Gastroesophageal sphincter (tissue), 4 donors: ENCODE results near the gene MISP. TPM values are rescaled to one million over a fixed set of nuclear protein-coding genes. Genes with fewer than 3 reads are reported as not detected.
A peak's percentile ranks its signal among the peaks of the same experiment; 100 is the strongest.

Source experiments
- ATAC-seq: fragments of 150-250 bp; one replicate; pipeline ENCODE4 v1.9.1; 2016; ENCODE audit warnings: mild to moderate bottlenecking, moderate library complexity
- H3K27ac ChIP-seq, 4 donors: fragments of 200-600 bp; sonication (generic) in 3 of 4; 1 replicate in 3 of 4; 2 replicates in 1 of 4; pipeline ENCODE4 v1.5.1; 2016 to 2019
- H3K27me3 ChIP-seq: fragments of 200-600 bp; sonication (generic); one replicate; pipeline ENCODE4 v1.5.1; 2019
- H3K36me3 ChIP-seq, 2 donors: fragments of 200-600 bp; sonication (generic); one replicate each; pipeline ENCODE4 v1.5.1; 2019; ENCODE audit warnings: control low read depth in 1 of 2
- H3K4me1 ChIP-seq, 3 donors: fragments of 200-600 bp; sonication (generic); 1 replicate in 2 of 3; 2 replicates in 1 of 3; pipeline ENCODE4 v1.5.1; 2016 to 2019; ENCODE audit warnings: control low read depth in 2 of 3
- H3K4me3 ChIP-seq, 2 donors: fragments of 200-600 bp; sonication (generic); one replicate each; pipeline ENCODE4 v1.5.1; 2019; ENCODE audit warnings: mild to moderate bottlenecking in 1 of 2, moderate library complexity in 1 of 2
- H3K9me3 ChIP-seq, 3 donors: fragments of 200-600 bp; sonication (generic); one replicate each; pipeline ENCODE4 v1.5.1; 2017 to 2019; ENCODE audit warnings: control low read depth in 2 of 3
- EP300 ChIP-seq: sonication (generic); formaldehyde crosslinking; IDR thresholded peaks from one replicate; pipeline ENCODE4 v1.6.1; 2017; ENCODE audit warnings: antibody characterized with exemption, mild to moderate bottlenecking
- POLR2A ChIP-seq, 2 donors: fragments of 450-650 bp; IDR thresholded peaks; one replicate each; pipeline ENCODE4 v1.6.1; 2017; ENCODE audit warnings: antibody characterized with exemption in 2 of 2, mild to moderate bottlenecking in 2 of 2, moderate library complexity in 1 of 2
- POLR2AphosphoS5 ChIP-seq: sonication (generic); formaldehyde crosslinking; IDR thresholded peaks from one replicate; pipeline ENCODE4 v1.6.1; 2017; ENCODE audit warnings: antibody characterized with exemption
- WGBS, 2 donors: methylation state at CpG; one replicate each; pipeline ENCODE4 v1.1.5; 2018; ENCODE audit warnings: low coverage in 1 of 2; 5-methylcytosine and 5-hydroxymethylcytosine counted together
- total RNA-seq, 4 donors: library from RNA; depleted of rRNA; stranded (reverse); fragments of >200 nt; gene quantifications; one replicate each; pipeline ENCODE4 v1.1.0, GENCODE V29; 2016
- TF ChIP-seq, protein P1 (sequence below), 4 experiments: fragments of 200-600 bp in 2 of 4; fragments of 450-650 bp in 2 of 4; sonication (generic) in 1 of 4; IDR thresholded peaks; one replicate each; pipeline ENCODE4 v1.5.1; 2017 to 2019; ENCODE audit warnings: antibody characterized with exemption in 4 of 4, mild to moderate bottlenecking in 2 of 4, moderate library complexity in 2 of 4

Gene MISP
- total RNA-seq, 4 donors from 2014 or later, result 0.52 TPM; not detected in 3

DNA sequence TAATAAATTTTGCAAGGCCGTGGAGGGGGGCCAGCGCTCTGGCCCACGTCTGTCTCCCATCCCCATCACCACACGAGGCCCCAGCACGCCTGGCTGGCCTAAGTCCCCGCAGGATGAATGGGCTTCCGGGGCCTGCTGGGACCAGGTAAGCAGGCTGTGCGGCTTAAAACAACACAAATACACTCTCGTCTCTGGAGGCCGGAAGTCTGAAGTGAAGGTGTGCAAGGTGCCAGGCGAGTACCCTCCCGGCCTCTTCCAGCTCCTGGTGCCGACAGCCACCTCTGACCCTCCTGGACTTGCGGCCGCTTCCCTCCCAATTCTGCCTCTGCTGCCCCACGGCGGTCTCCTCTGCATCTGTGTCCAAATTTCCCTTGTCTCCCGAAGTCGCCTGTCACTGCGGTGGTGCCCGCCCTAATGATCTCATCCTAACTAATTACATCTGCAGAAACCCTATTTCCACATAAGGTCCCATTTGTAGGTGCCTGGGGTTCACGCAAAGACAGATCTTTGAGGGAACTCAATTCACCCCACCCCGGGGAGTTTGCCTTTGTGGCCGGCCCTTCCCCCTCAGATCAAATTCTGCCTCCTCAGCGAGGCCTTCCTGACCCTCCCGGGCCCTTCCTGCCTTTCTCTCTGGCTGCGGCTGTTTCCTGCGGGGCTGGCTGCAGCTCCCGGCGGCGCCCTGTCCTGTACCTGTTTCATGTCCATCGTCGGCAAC, 38.2 kb downstream of the MISP start:
- ATAC-seq, result peak; percentile 31

DNA sequence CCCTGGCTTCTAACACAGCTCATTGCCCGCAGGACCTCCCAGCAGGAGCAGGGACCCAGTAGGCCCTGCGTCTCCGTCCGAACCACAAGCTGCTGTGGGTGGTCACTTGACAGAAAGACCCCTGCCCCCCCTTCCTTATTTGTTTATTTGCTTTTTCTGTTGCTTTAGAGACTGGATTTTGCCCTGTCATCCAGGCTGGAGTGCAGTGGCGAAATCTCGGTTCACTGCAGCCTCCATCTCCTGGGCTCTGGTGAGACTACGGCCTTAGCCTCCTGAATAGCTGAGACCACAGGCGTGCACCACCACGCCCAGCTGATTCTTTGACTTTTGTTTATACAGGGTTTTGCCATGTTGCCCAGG, 38.8 kb downstream of the MISP start:
- Histone ChIP-seq H3K9me3 (no peaks in the 10 kb centered on the region), H3K27me3 (no peaks in the 10 kb centered on the region), H3K4me1 (peaks cover 0 to 25% (median 4%) of the 10 kb centered on the region in 3 donors), H3K27ac (peak overlapping the region in 3 of 4 donors; percentile 46 to 69 (median 54)), H3K4me3 (no peak overlapping the region), H3K36me3 (no peaks in the 10 kb centered on the region)
- TF ChIP-seq POLR2A (IDR thresholded peaks at IDR 0.05) (no peak), POLR2AphosphoS5 (no peak), EP300 (no peak)
- TF ChIP-seq, protein P1, sequence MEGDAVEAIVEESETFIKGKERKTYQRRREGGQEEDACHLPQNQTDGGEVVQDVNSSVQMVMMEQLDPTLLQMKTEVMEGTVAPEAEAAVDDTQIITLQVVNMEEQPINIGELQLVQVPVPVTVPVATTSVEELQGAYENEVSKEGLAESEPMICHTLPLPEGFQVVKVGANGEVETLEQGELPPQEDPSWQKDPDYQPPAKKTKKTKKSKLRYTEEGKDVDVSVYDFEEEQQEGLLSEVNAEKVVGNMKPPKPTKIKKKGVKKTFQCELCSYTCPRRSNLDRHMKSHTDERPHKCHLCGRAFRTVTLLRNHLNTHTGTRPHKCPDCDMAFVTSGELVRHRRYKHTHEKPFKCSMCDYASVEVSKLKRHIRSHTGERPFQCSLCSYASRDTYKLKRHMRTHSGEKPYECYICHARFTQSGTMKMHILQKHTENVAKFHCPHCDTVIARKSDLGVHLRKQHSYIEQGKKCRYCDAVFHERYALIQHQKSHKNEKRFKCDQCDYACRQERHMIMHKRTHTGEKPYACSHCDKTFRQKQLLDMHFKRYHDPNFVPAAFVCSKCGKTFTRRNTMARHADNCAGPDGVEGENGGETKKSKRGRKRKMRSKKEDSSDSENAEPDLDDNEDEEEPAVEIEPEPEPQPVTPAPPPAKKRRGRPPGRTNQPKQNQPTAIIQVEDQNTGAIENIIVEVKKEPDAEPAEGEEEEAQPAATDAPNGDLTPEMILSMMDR (IDR thresholded peaks at IDR 0.05), result no peak
- ATAC-seq, result no peak
- WGBS, 2 donors, result 88 to 92% methylated on average over 2 to 5 of the region's 9 CpGs

More for the DNA sequence above, 38.2 kb downstream of the MISP start:
- H3K27me3 ChIP-seq, result no peaks in the 10 kb centered on the region
- WGBS, 2 donors, result 30 to 48% methylated on average over 2 to 16 of the region's 33 CpGs
- no peak overlapping the region for H3K4me3 ChIP-seq
- H3K27ac ChIP-seq, result peak overlapping the region in 3 of 4 donors; percentile 46 to 69 (median 54)
- TF ChIP-seq, protein P1 (IDR thresholded peaks at IDR 0.05), result no peak
- TF ChIP-seq POLR2A (IDR thresholded peaks at IDR 0.05) (no peak), EP300 (no peak), POLR2AphosphoS5 (no peak)
- no peaks in the 10 kb centered on the region for H3K9me3 ChIP-seq
- H3K36me3 ChIP-seq, result no peaks in the 10 kb centered on the region
- peaks cover 0 to 25% (median 4%) of the 10 kb centered on the region in 3 donors for H3K4me1 ChIP-seq

DNA sequence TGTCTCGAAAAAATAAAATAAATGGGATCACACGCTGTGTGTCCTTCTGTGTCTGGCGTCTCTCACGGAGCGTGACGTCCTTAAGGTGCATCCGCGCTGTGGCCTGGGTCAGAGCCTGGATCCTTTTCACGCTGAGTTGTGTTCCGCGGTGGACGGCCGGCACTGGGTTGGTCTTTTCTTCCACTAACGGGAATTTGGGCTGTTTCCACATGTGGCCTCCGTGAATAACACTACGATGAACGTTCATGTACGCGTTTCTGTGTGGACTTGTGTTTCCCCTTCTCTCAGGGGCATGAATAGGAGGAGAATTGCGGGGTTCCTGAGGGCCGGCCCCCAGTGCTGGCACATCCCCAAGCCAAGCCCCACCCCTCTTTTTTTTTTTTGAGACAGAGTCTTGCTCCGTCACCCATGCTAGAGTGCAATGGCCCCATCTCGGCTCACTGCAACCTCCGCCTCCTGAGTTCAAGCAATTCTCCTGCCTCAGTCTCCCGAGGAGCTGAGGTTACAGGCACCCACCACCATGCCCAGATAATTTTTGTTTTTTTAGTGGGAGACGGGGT, 40.2 kb downstream of the MISP start:
- no peaks in the 10 kb centered on the region for H3K36me3 ChIP-seq
- TF ChIP-seq, protein P1 (IDR thresholded peaks at IDR 0.05), result no peak
- TF ChIP-seq EP300 (no peak), POLR2A (IDR thresholded peaks at IDR 0.05) (no peak), POLR2AphosphoS5 (no peak)
- ATAC-seq, result no peak
- peaks cover 0 to 36% (median 8%) of the 10 kb centered on the region in 3 donors for H3K4me1 ChIP-seq
- H3K9me3 ChIP-seq, result no peaks in the 10 kb centered on the region
- no peaks in the 10 kb centered on the region for H3K27me3 ChIP-seq
- no peak overlapping the region for H3K4me3 ChIP-seq
- 79 to 80% methylated on average over 9 to 23 of the region's 26 CpGs for WGBS, 2 donors
- H3K27ac ChIP-seq, result peak overlapping the region in 2 of 4 donors; percentile 38 to 50

DNA sequence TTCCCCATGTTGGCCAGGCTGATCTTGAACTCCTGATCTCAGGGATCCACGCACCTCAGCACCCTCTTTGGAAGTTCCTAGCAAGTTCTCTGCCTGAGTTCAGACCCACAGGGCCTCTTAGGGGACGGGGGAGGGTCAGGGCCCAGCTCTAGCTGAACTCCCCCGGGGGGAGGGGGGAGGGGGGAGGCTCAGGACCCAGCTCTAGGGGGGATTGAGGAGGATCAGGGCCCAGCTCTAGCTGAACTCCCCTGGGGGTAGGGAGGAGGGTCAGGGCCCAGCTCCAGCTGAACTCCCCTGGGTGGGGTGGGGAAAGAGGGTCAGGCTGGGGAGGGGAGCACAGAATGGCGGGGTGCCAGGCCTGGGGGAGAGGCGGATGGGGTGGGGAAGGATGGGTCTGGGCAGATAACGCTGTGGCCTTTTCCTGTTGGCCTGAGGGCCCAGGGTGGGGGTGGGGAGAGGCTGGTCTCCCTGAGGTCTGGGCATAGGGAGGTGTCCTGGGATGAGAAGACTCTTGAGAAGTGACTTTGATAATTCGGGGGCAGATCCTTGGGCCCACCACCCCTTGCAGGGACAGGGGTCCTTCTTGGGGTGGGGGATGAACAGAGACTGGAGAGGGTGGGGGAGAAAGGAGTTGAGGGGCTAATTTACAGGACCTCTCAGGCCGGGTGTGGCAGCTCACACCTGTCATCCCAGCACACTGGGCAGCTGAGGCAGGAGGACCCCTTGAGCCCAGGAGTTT, 40.8 kb downstream of the MISP start:
- no peak for ATAC-seq
- 29 to 62% methylated on average over 2 to 5 of the region's 8 CpGs for WGBS, 2 donors
- TF ChIP-seq POLR2AphosphoS5 (no peak), POLR2A (IDR thresholded peaks at IDR 0.05) (no peak), EP300 (no peak)
- TF ChIP-seq, protein P1 (IDR thresholded peaks at IDR 0.05), result no peak
- Histone ChIP-seq H3K9me3 (no peaks in the 10 kb centered on the region), H3K27ac (peak overlapping the region in 3 of 4 donors; percentile 38 to 50 (median 50)), H3K27me3 (no peaks in the 10 kb centered on the region), H3K36me3 (no peaks in the 10 kb centered on the region), H3K4me3 (no peak overlapping the region), H3K4me1 (peaks cover 0 to 41% (median 12%) of the 10 kb centered on the region in 3 donors)
